NCI-H1048 (cell line): Measurements from ENCODE around the gene THSD4.
"Not testable (repeated sequence)": the region's sequence is repeated elsewhere in the genome, so short reads cannot be mapped to it uniquely, and the experiment has no call there.

Source experiments
- DNase-seq: peaks from one replicate; lab custom pipeline; 2025; lab: John Stamatoyannopoulos, UW

The THSD4 gene

GRCh38 chr15:71385457-71385856 is 270.2 kb downstream of the THSD4 start:
- no peak for DNase-seq

DNA sequence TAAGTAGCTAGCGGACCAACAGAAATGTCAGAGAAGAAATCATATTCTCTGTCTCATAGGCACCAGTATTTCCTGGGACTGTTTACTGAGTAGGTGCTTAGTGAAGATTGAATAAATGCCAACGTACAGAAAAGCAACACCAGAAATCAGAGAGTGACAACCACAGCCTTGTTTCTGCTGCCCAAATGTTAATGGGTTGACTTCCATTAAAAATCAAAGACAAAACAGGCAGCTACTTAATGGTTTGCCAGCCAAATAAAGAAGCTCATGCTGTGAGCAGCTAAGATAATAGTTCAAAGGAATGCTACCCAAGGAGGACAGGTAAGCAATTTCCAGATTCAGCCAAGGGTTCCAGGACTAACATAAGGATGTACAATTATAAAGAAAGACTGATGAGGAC is 270.7 kb downstream of the THSD4 start:
- no peak for DNase-seq

DNA sequence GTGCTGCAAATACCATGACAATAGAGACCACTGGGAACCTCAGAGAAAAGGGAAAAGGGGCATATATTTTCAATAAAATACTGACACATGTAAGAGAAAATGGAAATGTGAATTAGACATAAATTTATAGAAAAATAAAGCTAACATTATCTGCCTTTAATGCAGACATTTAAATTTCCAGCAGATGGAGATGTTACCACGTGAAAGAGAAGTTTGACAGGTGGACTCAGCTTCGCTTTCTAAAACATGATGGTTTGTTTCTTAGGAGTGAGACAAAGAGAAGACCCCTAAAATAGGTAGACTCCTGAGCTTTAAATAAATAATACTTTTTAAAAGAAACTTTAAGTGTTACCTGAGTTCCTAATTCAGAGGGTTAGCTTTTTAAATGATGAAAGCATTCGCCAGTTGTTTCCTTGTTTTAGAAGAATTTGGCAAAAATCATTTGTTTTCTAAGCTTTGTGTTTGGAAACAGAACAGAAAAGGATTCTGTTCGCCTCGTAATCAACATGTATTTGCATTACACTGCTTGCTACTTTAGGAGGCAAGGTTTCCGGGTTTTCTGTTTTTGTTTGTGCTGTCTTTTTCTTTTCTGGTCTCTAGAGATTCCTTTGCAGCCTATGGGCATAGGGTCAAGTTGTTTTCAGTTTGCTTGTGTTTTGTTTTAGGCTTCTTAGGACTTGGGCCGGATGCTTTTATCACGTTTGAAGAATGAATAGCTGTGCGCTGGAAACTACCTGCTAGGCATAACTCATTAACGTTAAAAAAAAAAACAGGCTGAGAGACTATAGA is 271.4 kb downstream of the THSD4 start:
- no peak for DNase-seq

GRCh38 chr15:71387810-71388209 is 272.5 kb downstream of the THSD4 start:
- no peak for DNase-seq

- no peak for DNase-seq
Observed at GRCh38 chr15:71390096-71390495, 274.8 kb downstream of the THSD4 start.

DNA sequence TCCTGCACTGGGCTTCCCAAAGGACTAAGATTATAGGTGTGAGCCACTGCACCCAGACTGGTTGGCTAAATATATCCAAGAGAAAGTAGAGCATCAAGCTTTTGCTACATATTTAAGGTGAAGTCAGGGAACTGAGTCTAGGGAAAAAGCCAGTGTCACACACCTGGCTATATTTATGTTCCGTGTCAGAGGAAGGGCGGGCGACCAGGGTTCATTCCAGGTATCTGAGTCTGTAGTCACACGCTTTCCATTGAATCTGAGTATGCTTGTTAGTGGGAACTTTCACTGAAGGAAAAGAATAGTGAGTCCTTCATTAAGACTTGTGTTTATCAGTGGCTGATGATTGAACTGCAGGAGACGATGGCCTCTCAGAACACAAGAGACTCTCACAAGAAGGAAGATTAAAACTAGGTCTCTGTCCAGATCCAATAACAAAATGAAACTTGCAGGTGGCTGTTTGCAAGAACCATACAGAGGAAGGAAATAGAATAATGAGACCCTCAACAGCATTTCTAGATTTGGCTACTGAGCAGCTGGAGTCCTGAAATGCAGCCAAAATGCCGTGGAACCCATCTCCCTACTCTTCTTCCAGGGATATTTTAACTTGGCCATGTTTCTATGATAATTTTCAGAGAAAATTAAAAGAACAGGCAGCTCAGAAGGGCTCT is 276.3 kb downstream of the THSD4 start:
- no peak for DNase-seq

DNA sequence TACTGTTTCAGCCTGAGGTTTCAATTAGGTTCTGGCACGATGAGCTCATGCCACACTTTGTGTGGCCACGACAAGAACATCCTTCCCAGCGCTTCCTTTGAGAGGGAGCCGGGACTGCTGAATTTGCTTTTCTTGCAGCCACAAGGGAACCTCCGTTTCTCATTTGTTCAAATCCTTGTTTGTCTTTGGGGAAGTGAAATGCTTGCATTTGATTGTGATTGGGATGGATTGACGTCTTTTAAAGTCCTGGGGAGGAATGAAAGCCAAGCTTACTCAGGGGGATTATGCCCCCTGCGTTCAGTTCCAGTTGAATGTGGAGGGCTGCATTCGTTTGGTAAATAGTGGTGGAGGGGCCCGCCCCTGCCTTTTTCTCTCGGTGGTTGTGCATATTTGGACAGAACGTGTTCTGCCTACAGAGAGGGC is 277.6 kb downstream of the THSD4 start:
- DNase-seq: no peak

DNA sequence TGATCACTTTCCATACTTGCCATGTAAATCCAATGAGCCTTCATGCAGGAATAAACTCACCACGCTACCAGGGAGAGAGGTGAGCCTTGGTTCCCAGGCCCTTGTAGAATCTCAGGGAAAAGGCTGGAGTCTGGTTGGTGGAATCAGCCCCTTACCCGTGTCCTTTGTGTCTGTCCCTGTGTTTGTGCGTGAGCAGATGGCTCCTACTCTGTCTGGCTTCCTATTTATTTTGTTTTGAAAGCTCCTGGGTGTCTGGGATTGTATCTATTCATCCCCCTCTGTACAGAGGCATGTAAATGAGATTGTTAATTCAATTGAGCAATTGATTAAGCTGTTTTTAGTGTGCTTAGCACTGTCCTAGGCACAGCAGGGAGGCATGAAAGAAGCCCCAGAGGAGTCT is 278.1 kb downstream of the THSD4 start:
- DNase-seq: no peak

GRCh38 chr15:71396536-71397125 is 281.4 kb downstream of the THSD4 start:
- no peak for DNase-seq

GRCh38 chr15:71397377-71397776 is 282.1 kb downstream of the THSD4 start:
- no peak for DNase-seq

DNA sequence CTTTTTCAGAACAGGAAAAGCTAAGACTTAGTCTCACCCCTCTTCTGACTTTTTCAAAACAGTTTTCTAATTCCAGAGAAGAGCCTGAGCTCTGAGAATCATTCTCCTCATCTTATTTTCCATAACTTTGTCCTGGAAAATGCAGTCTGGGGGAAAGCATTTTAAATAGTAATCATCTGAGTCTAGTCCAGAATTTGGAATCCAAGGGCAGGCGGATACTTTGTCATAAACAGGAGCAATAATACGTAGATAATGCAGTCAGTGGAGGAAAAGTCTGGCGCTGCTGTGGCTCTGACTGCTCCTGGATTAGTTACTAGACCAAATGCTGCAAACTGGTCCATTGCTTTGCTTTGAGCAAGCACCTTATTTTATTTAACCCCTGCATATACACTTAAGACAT is 285.0 kb downstream of the THSD4 start:
- DNase-seq: no peak

DNA sequence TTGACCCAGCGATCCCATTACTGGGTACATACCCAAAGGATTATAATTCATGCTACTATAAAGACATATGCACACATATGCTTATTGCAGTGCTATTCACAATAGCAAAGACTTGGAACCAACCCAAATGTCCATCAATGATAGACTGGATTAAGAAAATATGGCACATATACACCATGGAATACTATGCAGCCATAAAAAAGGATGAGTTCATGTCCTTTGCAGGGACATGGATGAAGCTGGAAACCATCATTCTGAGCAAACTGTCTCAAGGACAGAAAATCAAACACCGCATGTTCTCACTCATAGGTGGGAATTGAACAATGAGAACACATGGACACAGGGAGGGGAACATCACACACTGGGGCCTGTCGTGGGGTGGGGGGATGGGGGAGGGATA is 286.5 kb downstream of the THSD4 start:
- DNase-seq: not testable (repeated sequence)

DNA sequence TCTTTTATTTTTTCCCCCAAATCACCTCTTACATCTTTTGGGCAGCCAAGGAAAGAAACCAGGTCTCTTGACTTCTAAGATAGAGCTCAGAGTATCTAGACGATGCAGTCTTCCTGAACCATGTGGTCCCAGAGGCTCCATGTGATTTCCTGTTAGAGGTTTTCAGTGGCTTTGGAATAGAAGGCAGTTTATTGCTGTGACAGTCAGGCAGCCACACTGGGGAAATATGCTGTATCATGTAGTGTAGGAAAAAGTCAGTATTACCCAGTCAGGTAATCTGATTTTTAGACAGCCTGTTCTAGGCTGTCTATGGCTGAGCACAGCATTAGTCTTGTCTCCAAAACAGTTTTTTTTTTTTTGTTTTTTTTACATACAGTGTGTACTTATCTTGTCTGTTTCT is 294.3 kb downstream of the THSD4 start:
- DNase-seq: no peak

GRCh38 chr15:71410347-71410746 is 295.1 kb downstream of the THSD4 start:
- no peak for DNase-seq

DNA sequence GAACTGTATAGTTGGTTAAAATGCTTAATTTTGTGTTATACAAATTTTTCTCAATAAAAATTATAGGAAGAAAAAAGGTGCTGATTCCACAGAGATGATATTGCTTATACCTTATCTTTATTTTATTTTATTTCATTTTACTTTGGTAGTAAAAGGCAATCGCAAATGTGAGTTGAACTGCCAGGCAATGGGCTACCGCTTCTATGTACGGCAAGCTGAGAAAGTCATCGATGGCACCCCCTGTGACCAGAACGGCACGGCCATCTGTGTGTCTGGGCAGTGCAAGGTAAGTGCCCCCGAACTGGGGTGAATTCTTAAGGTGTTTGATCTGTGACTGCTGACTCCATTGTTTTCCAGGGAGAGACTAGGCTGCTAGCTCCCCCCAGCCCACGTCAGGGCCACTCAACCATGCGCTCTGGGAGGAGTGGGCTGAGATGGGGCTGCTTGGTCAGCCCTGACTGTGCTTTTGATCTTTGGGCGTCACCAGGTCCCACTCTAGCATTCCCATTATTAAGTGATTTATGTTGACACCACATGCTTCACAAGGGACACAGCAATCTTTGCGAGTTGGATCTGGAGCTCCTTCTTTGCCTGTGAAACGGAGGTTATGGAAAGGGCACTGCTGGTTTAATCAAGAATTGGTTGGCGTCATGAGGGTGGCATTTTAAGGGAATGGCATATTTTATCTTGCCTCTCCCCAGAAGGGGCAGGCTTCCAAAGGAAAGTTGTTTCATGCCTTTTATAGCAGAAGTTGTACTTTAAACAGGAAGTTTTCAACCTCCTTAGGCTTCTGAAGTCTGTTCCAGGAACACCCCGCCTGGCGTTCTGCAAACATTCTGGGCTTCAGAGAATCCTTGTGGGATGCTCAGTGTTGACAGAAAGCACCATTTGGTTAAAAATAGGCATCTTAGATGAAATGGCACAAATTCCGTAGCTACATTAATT is 296.5 kb downstream of the THSD4 start:
- no peak for DNase-seq

DNA sequence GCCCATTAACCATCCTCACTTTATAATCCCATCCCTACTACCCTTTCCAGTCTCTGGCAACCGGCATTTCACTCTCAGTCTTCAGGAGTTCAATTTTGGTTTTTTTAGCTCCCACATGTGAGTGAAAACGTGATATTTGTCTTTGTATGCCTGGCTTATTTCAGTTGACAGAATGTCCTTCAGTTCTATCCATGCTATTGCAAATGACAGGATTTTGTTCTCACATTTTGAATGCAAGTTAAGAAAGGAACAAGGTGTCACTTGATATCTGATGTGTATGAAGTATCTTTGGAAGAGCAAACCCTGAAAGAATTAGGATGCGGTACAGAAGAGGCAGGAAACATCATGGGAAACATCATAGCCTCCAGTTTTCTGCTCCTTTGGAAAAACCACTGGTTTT is 298.1 kb downstream of the THSD4 start:
- DNase-seq: no peak

- DNase-seq: peak; percentile 55
Observed at GRCh38 chr15:71414853-71415252, 299.6 kb downstream of the THSD4 start.

- no peak for DNase-seq
Observed at GRCh38 chr15:71422530-71423259, 307.4 kb downstream of the THSD4 start.

GRCh38 chr15:71424765-71425164 is 309.5 kb downstream of the THSD4 start:
- DNase-seq: no peak

- no peak for DNase-seq
Observed at GRCh38 chr15:71425388-71425787, 310.1 kb downstream of the THSD4 start.

- no peak for DNase-seq
Observed at GRCh38 chr15:71426792-71427191, 311.5 kb downstream of the THSD4 start.
